Epithelial cell of esophagus (primary cell): ENCODE results near the gene FXR2.

ENCODE experiments used
- DNase-seq: peaks from one replicate; pipeline ENCODE4 v3.0.0; 2010; ENCODE audit warnings: low read depth
- H3K4me3 ChIP-seq: 2 replicates; pipeline ENCODE4 v1.5.1; 2011; ENCODE audit warnings: mild to moderate bottlenecking, low read length, control low read depth
- TF ChIP-seq, protein P1 (sequence below): IDR thresholded peaks from 2 replicates; pipeline ENCODE4 v1.5.1; 2011; ENCODE audit warnings: low read depth, mild to moderate bottlenecking, low read length, control low read depth, inconsistent platforms; ENCODE audit not compliant: insufficient read depth; ENCODE audit errors: missing control alignments

The FXR2 gene

DNA sequence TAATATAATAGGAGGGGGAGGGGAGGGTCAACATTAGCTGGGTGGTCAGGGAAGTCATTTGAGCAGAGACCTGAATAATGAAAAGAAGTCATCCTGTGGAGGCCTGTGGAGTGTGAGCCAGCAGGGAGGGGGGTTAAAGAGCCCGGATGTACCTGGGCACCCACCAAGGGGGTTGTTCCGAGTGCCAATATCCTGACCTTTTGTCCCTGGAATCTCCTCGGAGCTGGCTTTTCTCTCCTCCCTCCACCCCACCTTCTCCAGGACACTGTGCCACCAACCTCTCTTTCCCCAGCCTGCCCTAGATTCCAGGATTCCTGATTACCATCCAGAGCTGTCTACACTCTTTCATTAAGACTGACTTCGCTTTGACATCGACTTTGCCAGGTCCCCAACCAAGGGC is 21.5 kb upstream of the FXR2 start:
- DNase-seq = no peak
- TF ChIP-seq, protein P1, sequence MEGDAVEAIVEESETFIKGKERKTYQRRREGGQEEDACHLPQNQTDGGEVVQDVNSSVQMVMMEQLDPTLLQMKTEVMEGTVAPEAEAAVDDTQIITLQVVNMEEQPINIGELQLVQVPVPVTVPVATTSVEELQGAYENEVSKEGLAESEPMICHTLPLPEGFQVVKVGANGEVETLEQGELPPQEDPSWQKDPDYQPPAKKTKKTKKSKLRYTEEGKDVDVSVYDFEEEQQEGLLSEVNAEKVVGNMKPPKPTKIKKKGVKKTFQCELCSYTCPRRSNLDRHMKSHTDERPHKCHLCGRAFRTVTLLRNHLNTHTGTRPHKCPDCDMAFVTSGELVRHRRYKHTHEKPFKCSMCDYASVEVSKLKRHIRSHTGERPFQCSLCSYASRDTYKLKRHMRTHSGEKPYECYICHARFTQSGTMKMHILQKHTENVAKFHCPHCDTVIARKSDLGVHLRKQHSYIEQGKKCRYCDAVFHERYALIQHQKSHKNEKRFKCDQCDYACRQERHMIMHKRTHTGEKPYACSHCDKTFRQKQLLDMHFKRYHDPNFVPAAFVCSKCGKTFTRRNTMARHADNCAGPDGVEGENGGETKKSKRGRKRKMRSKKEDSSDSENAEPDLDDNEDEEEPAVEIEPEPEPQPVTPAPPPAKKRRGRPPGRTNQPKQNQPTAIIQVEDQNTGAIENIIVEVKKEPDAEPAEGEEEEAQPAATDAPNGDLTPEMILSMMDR = no peak
- H3K4me3 ChIP-seq = no peak overlapping the region

DNA sequence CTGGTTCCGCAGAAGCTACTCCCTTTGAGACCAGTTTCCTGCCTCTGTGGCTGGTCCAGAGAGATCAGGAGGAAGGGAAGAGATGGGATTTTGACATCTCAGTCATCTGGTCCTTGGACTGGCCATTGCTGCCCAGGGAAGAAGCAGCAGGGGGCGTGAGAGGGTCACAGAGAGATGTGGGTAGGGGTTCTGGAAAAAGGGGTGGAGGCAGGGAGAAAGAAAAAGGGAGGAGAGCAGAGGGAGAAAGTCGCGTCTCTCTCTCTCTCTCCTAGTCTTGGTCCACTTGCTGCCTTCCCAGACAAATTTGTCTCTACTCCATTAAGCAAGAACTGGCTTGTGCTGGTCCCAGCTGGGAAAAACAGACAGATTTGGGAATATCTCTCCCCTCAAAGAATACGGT is 19.7 kb upstream of the FXR2 start:
- TF ChIP-seq, protein P1 = peak; percentile 38
- no peak overlapping the region for H3K4me3 ChIP-seq
- peak; percentile 23 for DNase-seq

DNA sequence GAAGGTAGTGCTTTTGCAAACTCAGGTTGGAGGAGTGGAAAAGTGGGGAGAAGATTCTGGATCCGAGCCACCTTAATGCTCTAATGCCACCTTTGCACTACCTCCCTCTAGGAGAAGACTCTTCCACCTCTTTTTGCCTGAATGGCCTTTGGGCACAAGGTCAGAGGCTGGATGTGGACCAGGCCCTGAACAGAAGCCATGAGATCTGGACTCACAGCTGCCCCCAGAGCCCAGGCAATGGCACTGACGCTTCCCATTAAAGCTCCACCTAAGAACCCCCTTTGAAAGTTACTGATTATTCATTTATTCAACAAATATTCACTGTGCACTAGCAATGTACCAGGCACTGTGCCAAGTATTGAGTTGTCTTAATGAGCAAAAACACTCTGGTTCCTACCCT is 18.4 kb upstream of the FXR2 start:
- no peak overlapping the region for H3K4me3 ChIP-seq
- no peak for DNase-seq
- TF ChIP-seq, protein P1 = no peak

DNA sequence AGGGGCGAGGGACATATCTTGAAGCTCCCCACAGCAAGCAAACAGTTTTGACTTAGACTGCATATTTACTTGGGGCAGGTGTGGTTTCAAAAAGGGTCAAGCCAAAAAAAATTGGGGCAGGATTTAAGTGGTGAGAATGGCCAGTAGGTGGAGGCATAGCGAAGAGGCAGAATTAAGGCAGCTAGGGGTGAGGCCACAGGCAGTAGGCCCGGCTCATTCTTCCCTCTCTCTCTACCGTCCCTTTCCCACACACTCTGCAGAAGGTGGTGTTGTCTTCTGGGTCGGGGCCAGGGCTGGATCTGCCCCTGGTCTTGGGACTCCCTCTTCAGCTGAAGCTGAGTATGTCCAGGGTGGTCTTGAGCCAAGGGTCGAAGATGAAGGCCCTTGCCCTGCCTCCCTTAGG is 17.8 kb upstream of the FXR2 start:
- peak; percentile 74 for DNase-seq
- TF ChIP-seq, protein P1 = peak; percentile 74

DNA sequence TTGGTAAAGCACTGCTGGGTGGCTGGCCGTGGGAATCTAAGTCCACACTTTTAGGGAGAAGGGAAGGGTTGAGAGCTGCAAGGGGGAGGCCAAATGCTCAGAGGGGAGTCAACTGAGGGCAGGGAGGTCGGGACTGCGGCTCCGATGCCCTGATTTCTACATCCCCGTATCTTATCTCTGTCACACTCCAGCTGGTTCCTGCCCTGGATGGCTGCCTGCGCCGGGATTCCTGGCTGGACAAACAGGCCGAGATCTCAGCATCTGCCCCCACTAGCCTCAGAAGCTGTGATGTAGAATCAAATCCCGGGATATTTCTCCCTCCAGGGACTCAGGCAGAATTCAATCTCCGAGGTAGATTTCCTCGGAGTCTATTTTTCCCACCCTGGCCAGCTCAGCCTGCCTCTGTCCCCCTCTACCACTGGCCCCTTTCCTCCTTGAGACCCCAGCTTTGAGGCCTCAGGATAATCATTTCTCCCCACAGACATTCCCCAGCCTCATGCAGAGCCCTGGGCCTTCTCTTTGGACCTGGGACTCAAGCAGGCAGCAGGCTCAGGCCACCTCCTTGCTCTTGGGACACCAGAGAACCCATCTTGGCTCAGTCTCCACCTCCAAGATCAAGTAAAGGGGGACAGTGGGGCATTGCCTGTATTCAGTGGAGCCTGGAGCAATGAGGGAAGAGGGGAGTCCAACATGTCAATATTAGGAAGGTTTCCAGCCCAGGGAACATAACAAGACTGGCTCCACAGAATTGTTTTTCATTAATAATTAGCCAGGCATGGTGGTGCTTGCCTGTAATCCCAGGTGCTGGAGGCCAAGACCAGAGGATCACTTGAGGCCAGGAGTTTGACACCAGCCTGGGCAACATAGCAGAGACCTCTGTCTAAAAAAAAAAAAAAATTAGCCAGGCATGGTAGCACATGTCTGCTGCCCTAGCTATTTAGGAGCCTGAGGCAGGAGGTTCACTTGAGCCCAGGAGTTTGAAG is 17.0 kb upstream of the FXR2 start:
- TF ChIP-seq, protein P1 = no peak

More for the DNA sequence above, 17.8 kb upstream of the FXR2 start:
- H3K4me3 ChIP-seq = no peak overlapping the region

GRCh38 chr17:7629939-7630571 is 15.4 kb upstream of the FXR2 start, which contains the start of gene SHBG:
Gene SHBG, plus strand, starts transcription at chr17:7630135. Its CDS starts 38 bp downstream, at chr17:7630173.
- TF ChIP-seq, protein P1 = no peak
- DNase-seq = no peak
- no peak within 1 kb of the TSS for H3K4me3 ChIP-seq

More for the DNA sequence above, 17.0 kb upstream of the FXR2 start:
- no peak overlapping the region for H3K4me3 ChIP-seq
- no peak for DNase-seq
